ENCODE data around the gene RACGAP1. TPM values are rescaled to one million over a fixed set of nuclear protein-coding genes. Genes with fewer than 3 reads are reported as not detected.

Gene RACGAP1
- total RNA-seq, 1 donor from 2014 or later = 42.1 TPM

- peaks cover 33% of the 10 kb centered on the region for H3K27me3 Mint-ChIP-seq
- H3K36me3 Mint-ChIP-seq (ENCODE audit: insufficient read depth) = no peaks in the 10 kb centered on the region
- H3K9me3 Mint-ChIP-seq (ENCODE audit: low read depth) = no peaks in the 10 kb centered on the region
- H3K4me3 Mint-ChIP-seq (ENCODE audit: low read depth) = no peak overlapping the region
- no peak overlapping the region for H3K27ac Mint-ChIP-seq
- no peak for DNase-seq (ENCODE audit: low spot score, unreplicated experiment)
- TF ChIP-seq, protein P1, sequence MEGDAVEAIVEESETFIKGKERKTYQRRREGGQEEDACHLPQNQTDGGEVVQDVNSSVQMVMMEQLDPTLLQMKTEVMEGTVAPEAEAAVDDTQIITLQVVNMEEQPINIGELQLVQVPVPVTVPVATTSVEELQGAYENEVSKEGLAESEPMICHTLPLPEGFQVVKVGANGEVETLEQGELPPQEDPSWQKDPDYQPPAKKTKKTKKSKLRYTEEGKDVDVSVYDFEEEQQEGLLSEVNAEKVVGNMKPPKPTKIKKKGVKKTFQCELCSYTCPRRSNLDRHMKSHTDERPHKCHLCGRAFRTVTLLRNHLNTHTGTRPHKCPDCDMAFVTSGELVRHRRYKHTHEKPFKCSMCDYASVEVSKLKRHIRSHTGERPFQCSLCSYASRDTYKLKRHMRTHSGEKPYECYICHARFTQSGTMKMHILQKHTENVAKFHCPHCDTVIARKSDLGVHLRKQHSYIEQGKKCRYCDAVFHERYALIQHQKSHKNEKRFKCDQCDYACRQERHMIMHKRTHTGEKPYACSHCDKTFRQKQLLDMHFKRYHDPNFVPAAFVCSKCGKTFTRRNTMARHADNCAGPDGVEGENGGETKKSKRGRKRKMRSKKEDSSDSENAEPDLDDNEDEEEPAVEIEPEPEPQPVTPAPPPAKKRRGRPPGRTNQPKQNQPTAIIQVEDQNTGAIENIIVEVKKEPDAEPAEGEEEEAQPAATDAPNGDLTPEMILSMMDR (IDR thresholded peaks at IDR 0.05; ENCODE audit: unreplicated experiment) = no peak
- peaks cover 11% of the 10 kb centered on the region for H3K4me1 Mint-ChIP-seq (ENCODE audit: low read depth)
These were observed 72.1 kb downstream of the RACGAP1 start for GRCh38 chr12:49953151-49953550.

DNA sequence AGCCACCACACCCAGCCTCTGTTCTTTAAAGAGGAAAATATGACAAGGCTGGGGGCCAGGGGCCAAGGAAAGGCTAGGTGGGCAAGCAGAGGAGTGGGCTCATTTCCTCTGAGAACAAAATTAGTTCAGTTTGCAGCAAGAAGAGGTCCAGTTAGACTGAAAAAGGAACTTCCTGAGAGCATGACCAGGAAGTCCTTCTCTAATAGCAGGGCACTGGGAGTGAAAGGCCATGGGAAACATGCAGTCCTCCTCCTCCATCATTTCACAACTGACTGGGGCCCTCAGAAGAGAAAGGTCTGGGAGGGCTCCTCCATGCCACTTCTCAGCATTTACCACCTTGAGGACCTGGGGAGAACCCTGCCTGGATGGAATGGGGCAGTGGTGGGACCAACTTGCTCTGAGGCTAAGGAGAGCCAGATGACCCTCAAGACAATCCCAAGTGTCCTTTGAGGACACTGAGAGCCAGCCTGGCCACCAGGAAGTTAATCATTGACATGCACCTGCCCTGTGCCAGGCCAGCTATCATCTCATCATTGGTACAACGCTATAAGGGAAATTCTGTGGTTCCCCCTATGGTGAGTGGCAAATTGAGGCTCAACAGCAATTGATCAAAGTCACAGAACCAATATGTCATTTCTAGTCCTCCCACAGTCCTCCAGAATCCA lies 72.8 kb downstream of the RACGAP1 start:
- no peak for DNase-seq (ENCODE audit: low spot score, unreplicated experiment)
- Mint-ChIP-seq H3K4me3 (ENCODE audit: low read depth) (no peak overlapping the region), H3K27me3 (peaks cover 30% of the 10 kb centered on the region), H3K9me3 (ENCODE audit: low read depth) (no peaks in the 10 kb centered on the region), H3K27ac (no peak overlapping the region), H3K36me3 (ENCODE audit: insufficient read depth) (no peaks in the 10 kb centered on the region), H3K4me1 (ENCODE audit: low read depth) (peaks cover 14% of the 10 kb centered on the region)
- TF ChIP-seq, protein P1 (IDR thresholded peaks at IDR 0.05; ENCODE audit: unreplicated experiment) = no peak

DNA sequence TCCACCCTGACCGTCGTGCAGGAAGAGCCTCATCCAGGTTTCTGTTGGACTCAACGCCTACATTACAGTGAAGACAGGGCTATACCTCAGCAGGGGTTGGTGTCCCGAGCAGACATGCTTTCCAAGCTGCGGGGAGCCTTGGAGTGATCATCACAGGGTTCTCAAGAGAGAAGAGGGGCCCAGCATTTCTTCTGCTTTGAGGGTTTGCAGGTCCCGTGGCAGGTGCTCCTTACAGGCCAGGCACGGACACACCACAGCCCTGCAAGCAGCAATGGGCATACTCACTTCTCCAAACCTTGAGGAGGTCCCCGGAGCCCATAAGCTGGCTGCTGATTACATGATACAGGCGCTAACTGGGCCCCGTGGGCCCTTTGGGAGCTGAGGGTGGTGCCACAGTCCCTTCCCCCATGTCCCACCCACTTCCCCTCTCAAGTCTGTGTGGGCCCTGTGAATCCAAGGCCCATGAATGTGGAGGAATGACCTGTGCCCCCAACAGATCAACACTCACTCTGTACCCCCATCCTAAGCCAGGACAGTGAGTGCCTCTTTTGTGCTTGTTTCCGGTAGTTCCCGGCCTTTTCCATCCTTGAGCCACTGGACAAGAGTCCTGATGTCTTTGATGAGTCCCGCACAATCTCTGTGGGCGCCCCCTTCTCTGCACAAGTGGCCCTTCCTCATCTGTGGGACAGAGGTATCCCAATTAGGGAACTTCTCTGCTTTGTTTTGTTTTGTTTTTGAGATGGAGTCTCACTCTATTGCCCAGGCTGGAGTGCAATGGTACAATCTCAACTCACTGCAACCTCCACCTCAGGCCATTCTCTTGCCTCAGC lies 73.7 kb downstream of the RACGAP1 start:
- Mint-ChIP-seq H3K9me3 (ENCODE audit: low read depth) (no peaks in the 10 kb centered on the region), H3K27ac (no peak overlapping the region), H3K4me1 (ENCODE audit: low read depth) (peaks cover 14% of the 10 kb centered on the region), H3K4me3 (ENCODE audit: low read depth) (no peak overlapping the region), H3K27me3 (peaks cover 23% of the 10 kb centered on the region), H3K36me3 (ENCODE audit: insufficient read depth) (no peaks in the 10 kb centered on the region)
- TF ChIP-seq, protein P1 (IDR thresholded peaks at IDR 0.05; ENCODE audit: unreplicated experiment) = no peak
- DNase-seq (ENCODE audit: low spot score, unreplicated experiment) = no peak

- no peak for DNase-seq (ENCODE audit: low spot score, unreplicated experiment)
- peaks cover 24% of the 10 kb centered on the region for H3K27me3 Mint-ChIP-seq
- H3K9me3 Mint-ChIP-seq (ENCODE audit: low read depth) = no peaks in the 10 kb centered on the region
- TF ChIP-seq, protein P1 (IDR thresholded peaks at IDR 0.05; ENCODE audit: unreplicated experiment) = no peak
- H3K36me3 Mint-ChIP-seq (ENCODE audit: insufficient read depth) = no peaks in the 10 kb centered on the region
- H3K4me1 Mint-ChIP-seq (ENCODE audit: low read depth) = peaks cover 19% of the 10 kb centered on the region
- H3K4me3 Mint-ChIP-seq (ENCODE audit: low read depth) = no peak within 1 kb of the TSS
- no peak within 1 kb of the TSS for H3K27ac Mint-ChIP-seq
These were observed 74.7 kb downstream of the RACGAP1 start, which contains the start of gene AQP2 for GRCh38 chr12:49950273-49951251. Gene AQP2, plus strand, starts transcription at chr12:49950737. Its CDS starts 94 bp downstream, at chr12:49950831.

Measured in progenitor cell of endocrine pancreas (in vitro differentiated cells).